T-cell (primary cell): Measurements from ENCODE around the gene SUN2. TPM values are rescaled to one million over a fixed set of nuclear protein-coding genes. Genes with fewer than 3 reads are reported as not detected.
A peak's percentile ranks its signal among the peaks of the same experiment; 100 is the strongest.

Experiments
- ATAC-seq, 4 experiments: fragments of 200-7000 bp in 3 of 4; fragments of 150-1000 bp in 1 of 4; cut with Tn5 transposase; replicated peaks in 1 of 4; 1 replicate in 3 of 4; 2 replicates in 1 of 4; pipeline ENCODE4 v1.10.0; 2021; ENCODE audit warnings: moderate library complexity in 3 of 4, mild to moderate bottlenecking in 2 of 4, moderate number of reproducible peaks in 1 of 4
- CTCF ChIA-PET, 2 donors: fragments of 300-600 bp; sonication (Branson Sonifier 250); formaldehyde crosslinking; loops; one replicate each; lab custom pipeline; 2022; ENCODE audit warnings: antibody characterized with exemption in 2 of 2; lab: Charles Lee
- POLR2A ChIA-PET, 2 donors: fragments of 300-600 bp; sonication (Branson Sonifier 250); formaldehyde crosslinking; loops; one replicate each; lab custom pipeline; 2022; ENCODE audit warnings: antibody characterized with exemption in 2 of 2; lab: Charles Lee
- DNase-seq, 35 experiments: peaks; one replicate each; pipeline versions ENCODE4 v3.0.0 to v3.0.0-alpha.2; 2013 to 2023
- H3K27ac ChIP-seq: one replicate; pipeline ENCODE4 v1.5.1; 2013; ENCODE audit warnings: low read length
- H3K27me3 ChIP-seq, 2 experiments: replicated peaks in 1 of 2; 1 replicate in 1 of 2; 2 replicates in 1 of 2; pipeline versions ENCODE4 v1.6.1 to v1.7.0; 2013; ENCODE audit warnings: low read length in 1 of 2, mixed read lengths in 1 of 2; ENCODE audit not compliant: control insufficient read depth in 2 of 2, insufficient read depth in 2 of 2; ENCODE audit errors: extremely low read depth in 1 of 2
- H3K36me3 ChIP-seq, 2 donors: 1 replicate in 1 of 2; 2 replicates in 1 of 2; pipeline versions ENCODE4 v1.6.1 to v1.7.0; 2013; ENCODE audit warnings: low read length in 1 of 2; ENCODE audit not compliant: control insufficient read depth in 2 of 2, insufficient read depth in 1 of 2; ENCODE audit errors: extremely low read depth in 1 of 2
- H3K4me1 ChIP-seq, 2 experiments: 1 replicate in 1 of 2; 2 replicates in 1 of 2; pipeline versions ENCODE4 v1.6.1 to v1.7.0; 2013; ENCODE audit warnings: low read length in 2 of 2, mixed read lengths in 1 of 2; ENCODE audit not compliant: insufficient read depth in 2 of 2, control insufficient read depth in 1 of 2; ENCODE audit errors: extremely low read depth in 1 of 2
- H3K4me3 ChIP-seq, 2 donors: 1 replicate in 1 of 2; 2 replicates in 1 of 2; pipeline versions ENCODE4 v1.5.1 to v1.7.0; 2013; ENCODE audit warnings: mild to moderate bottlenecking in 2 of 2, low read length in 1 of 2, moderate library complexity in 1 of 2; ENCODE audit not compliant: control insufficient read depth in 1 of 2; ENCODE audit errors: extremely low read depth in 1 of 2
- H3K9me3 ChIP-seq: 2 replicates; pipeline ENCODE4 v1.7.0; 2013
- H3K27ac Mint-ChIP-seq, 2 donors: one replicate each; pipeline ENCODE4 v1.8.0; 2020 to 2021; ENCODE audit warnings: mild to moderate bottlenecking in 2 of 2, mixed read lengths in 2 of 2
- H3K27me3 Mint-ChIP-seq, 2 donors: one replicate each; pipeline ENCODE4 v1.8.0; 2021 to 2022; ENCODE audit warnings: mixed read lengths in 2 of 2
- H3K36me3 Mint-ChIP-seq: one replicate; pipeline ENCODE4 v1.8.0; 2021; ENCODE audit warnings: mixed read lengths
- H3K4me1 Mint-ChIP-seq, 3 donors: one replicate each; pipeline ENCODE4 v1.8.0; 2020 to 2022; ENCODE audit warnings: mixed read lengths in 3 of 3, mild to moderate bottlenecking in 1 of 3
- H3K4me3 Mint-ChIP-seq, 3 donors: one replicate each; pipeline ENCODE4 v1.8.0; 2020 to 2022; ENCODE audit warnings: mild to moderate bottlenecking in 3 of 3, mixed read lengths in 3 of 3, moderate library complexity in 3 of 3
- H3K9me3 Mint-ChIP-seq, 3 donors: one replicate each; pipeline ENCODE4 v1.8.0; 2020 to 2022; ENCODE audit warnings: mixed read lengths in 3 of 3
- WGBS: methylation state at CpG from one replicate; pipeline ENCODE4 v1.1.5; 2013; ENCODE audit warnings: missing lambda C conversion rate; ENCODE audit not compliant: insufficient coverage; 5-methylcytosine and 5-hydroxymethylcytosine counted together
- total RNA-seq, 35 experiments: library from RNA in 6 of 35; stranded (reverse) in 6 of 35; fragments of 120-200 nt in 1 of 35; gene quantifications; one replicate each; pipeline versions ENCODE4 v1.2.1 to v1.2.4 and lab custom pipeline; 2013 to 2026

The SUN2 gene
- total RNA-seq, 5 donors from 2014 or later (not counting 1 experiment from before 2014, with no cell fraction given) = 526 to 1,075 (median 979) TPM

- H3K4me1 ChIP-seq = peaks cover 0 to 86% of the 10 kb centered on the region in 2 experiments
- DNase-seq (no peak), ATAC-seq (peak; percentile 2 to 15 (median 15))
- 69% methylated on average over 6 of the region's 8 CpGs for WGBS
- Mint-ChIP-seq H3K27me3 (peaks cover 0 to 1% of the 10 kb centered on the region in 2 donors), H3K27ac (peak overlapping the region; percentile 83 to 89), H3K36me3 (peaks cover 46% of the 10 kb centered on the region), H3K4me1 (peaks cover 51 to 67% (median 66%) of the 10 kb centered on the region in 3 donors), H3K9me3 (no peaks in the 10 kb centered on the region), H3K4me3 (peak overlapping the region in 1 of 3 donors; percentile 5)
- no peaks in the 10 kb centered on the region for H3K27me3 ChIP-seq
- POLR2A ChIA-PET = interaction anchor here in 1 of 2 donors (0.6 to 1.5 kb wide), 2 partner anchors 9 to 14 kb away, joined by 3 read pairs; no protein-coding TSS in a partner anchor
- H3K9me3 ChIP-seq = no peaks in the 10 kb centered on the region
- H3K27ac ChIP-seq = no peak overlapping the region
- H3K4me3 ChIP-seq = no peak overlapping the region
- CTCF ChIA-PET = interaction anchor here (0.6 to 1.8 kb wide), 7 partner anchors 9 to 613 kb away, joined by 3 to 6 read pairs (median 3); no protein-coding TSS in a partner anchor
- peaks cover 45 to 80% of the 10 kb centered on the region in 2 donors for H3K36me3 ChIP-seq
Measured at GRCh38 chr22:38733724-38734381, 21.9 kb downstream of the SUN2 start.

- Histone ChIP-seq H3K4me3 (no peak overlapping the region), H3K9me3 (no peaks in the 10 kb centered on the region), H3K27ac (no peak overlapping the region), H3K36me3 (peaks cover 44 to 80% of the 10 kb centered on the region in 2 donors), H3K27me3 (no peaks in the 10 kb centered on the region), H3K4me1 (peaks cover 0 to 85% of the 10 kb centered on the region in 2 experiments)
- no peaks in the 10 kb centered on the region for H3K9me3 Mint-ChIP-seq
- H3K27me3 Mint-ChIP-seq = peaks cover 0 to 1% of the 10 kb centered on the region in 2 donors
- ChIA-PET CTCF (interaction anchor here (0.6 to 1.8 kb wide), 4 partner anchors 9 to 614 kb away, joined by 3 to 6 read pairs (median 3); no protein-coding TSS in a partner anchor), POLR2A (interaction anchor here in 1 of 2 donors (0.6 kb wide), 1 partner anchor 14 kb away, joined by 3 read pairs; no protein-coding TSS in a partner anchor)
- H3K4me3 Mint-ChIP-seq = no peak overlapping the region
- DNase-seq = peak in 26 of 35 experiments; percentile 25 to 70 (median 46)
- H3K36me3 Mint-ChIP-seq = peaks cover 49% of the 10 kb centered on the region
- WGBS = 70% methylated on average over 2 of the region's 4 CpGs
- ATAC-seq = peak; percentile 42 to 59 (median 50)
- peak overlapping the region; percentile 83 to 89 for H3K27ac Mint-ChIP-seq
- peaks cover 50 to 67% (median 63%) of the 10 kb centered on the region in 3 donors for H3K4me1 Mint-ChIP-seq
Measured at GRCh38 chr22:38733329-38733723, 22.5 kb downstream of the SUN2 start.

- H3K27me3 Mint-ChIP-seq = peaks cover 0 to 1% of the 10 kb centered on the region in 2 donors
- Histone ChIP-seq H3K27ac (peak overlapping the region; percentile 28), H3K4me1 (peaks cover 0 to 75% of the 10 kb centered on the region in 2 experiments), H3K27me3 (no peaks in the 10 kb centered on the region), H3K9me3 (no peaks in the 10 kb centered on the region), H3K36me3 (peaks cover 44 to 80% of the 10 kb centered on the region in 2 donors), H3K4me3 (no peak overlapping the region)
- DNase-seq (no peak), ATAC-seq (no peak)
- H3K9me3 Mint-ChIP-seq = no peaks in the 10 kb centered on the region
- H3K27ac Mint-ChIP-seq = peak overlapping the region; percentile 83 to 89
- POLR2A ChIA-PET = no interaction called here
- CTCF ChIA-PET = interaction anchor here (0.7 to 1.3 kb wide), 3 partner anchors 8 to 34 kb away, joined by 3 to 7 read pairs (median 3); no protein-coding TSS in a partner anchor
- H3K4me3 Mint-ChIP-seq = peak overlapping the region in 1 of 3 donors; percentile 31
- H3K36me3 Mint-ChIP-seq = peaks cover 47% of the 10 kb centered on the region
- peaks cover 41 to 59% (median 53%) of the 10 kb centered on the region in 3 donors for H3K4me1 Mint-ChIP-seq
- WGBS = 88% methylated on average over 11 of the region's 13 CpGs
Measured at GRCh38 chr22:38732251-38732815, 23.5 kb downstream of the SUN2 start.

- DNase-seq (no peak), ATAC-seq (peak in 3 of 4 experiments; percentile 2 to 8 (median 4))
- Mint-ChIP-seq H3K4me3 (peak overlapping the region in 1 of 3 donors; percentile 31), H3K36me3 (peaks cover 47% of the 10 kb centered on the region), H3K4me1 (peaks cover 36 to 53% (median 48%) of the 10 kb centered on the region in 3 donors), H3K9me3 (no peaks in the 10 kb centered on the region), H3K27ac (peak overlapping the region; percentile 82 to 89), H3K27me3 (peaks cover 0 to 1% of the 10 kb centered on the region in 2 donors)
- ChIA-PET CTCF (interaction anchor here in 1 of 2 donors (0.6 to 1.3 kb wide), 2 partner anchors 26 to 37 kb away, joined by 3 read pairs; no protein-coding TSS in a partner anchor), POLR2A (interaction anchor here in 1 of 2 donors (0.7 kb wide), 1 partner anchor 17 kb away, joined by 3 read pairs; no protein-coding TSS in a partner anchor)
- Histone ChIP-seq H3K27ac (peak overlapping the region; percentile 28), H3K36me3 (peaks cover 47 to 80% of the 10 kb centered on the region in 2 donors), H3K9me3 (no peaks in the 10 kb centered on the region), H3K4me1 (peaks cover 0 to 69% of the 10 kb centered on the region in 2 experiments), H3K4me3 (no peak overlapping the region), H3K27me3 (no peaks in the 10 kb centered on the region)
- WGBS = 100% methylated on average over 3 of the region's 6 CpGs
Measured at GRCh38 chr22:38731703-38732161, 24.1 kb downstream of the SUN2 start.

- Mint-ChIP-seq H3K27ac (peak overlapping the region; percentile 57 to 82), H3K36me3 (peaks cover 53% of the 10 kb centered on the region), H3K9me3 (no peaks in the 10 kb centered on the region), H3K4me1 (peaks cover 31 to 42% (median 35%) of the 10 kb centered on the region in 3 donors), H3K27me3 (peaks cover 0 to 1% of the 10 kb centered on the region in 2 donors), H3K4me3 (no peak overlapping the region)
- ATAC-seq (no peak), DNase-seq (no peak)
- Histone ChIP-seq H3K27ac (no peak overlapping the region), H3K27me3 (no peaks in the 10 kb centered on the region), H3K4me3 (no peak overlapping the region), H3K36me3 (peaks cover 47 to 80% of the 10 kb centered on the region in 2 donors), H3K4me1 (peaks cover 0 to 56% of the 10 kb centered on the region in 2 experiments), H3K9me3 (no peaks in the 10 kb centered on the region)
- POLR2A ChIA-PET = interaction anchor here in 1 of 2 donors (0.7 kb wide), 1 partner anchor 9 kb away, joined by 4 read pairs; no protein-coding TSS in a partner anchor
- WGBS = 99% methylated on average over 8 of the region's 13 CpGs
- CTCF ChIA-PET = interaction anchor here in 1 of 2 donors (0.7 to 1.3 kb wide), 2 partner anchors 25 to 26 kb away, joined by 3 to 4 read pairs; no protein-coding TSS in a partner anchor
Measured at GRCh38 chr22:38730411-38730871, 25.4 kb downstream of the SUN2 start.
